Thoracic aorta (tissue), 2 donors: ENCODE results near the gene CADPS. TPM values are rescaled to one million over a fixed set of nuclear protein-coding genes. Genes with fewer than 3 reads are reported as not detected.

Experiments used
- ATAC-seq: fragments of 150-250 bp; one replicate; pipeline ENCODE4 v1.8.0; 2017; ENCODE audit warnings: low read depth; ENCODE audit not compliant: insufficient number of reproducible peaks, low FRiP score
- DNase-seq: peaks from one replicate; pipeline ENCODE4 v3.0.0-alpha.2; 2020; ENCODE audit warnings: low spot score
- H3K27ac ChIP-seq, 2 donors: fragments of 200-600 bp; sonication (generic); 1 replicate in 1 of 2; 2 replicates in 1 of 2; pipeline ENCODE4 v1.5.1; 2016; ENCODE audit warnings: mild to moderate bottlenecking in 2 of 2, moderate library complexity in 2 of 2
- H3K27me3 ChIP-seq: fragments of 200-600 bp; sonication (generic); replicated peaks from 2 replicates; pipeline ENCODE4 v1.6.0; 2016; ENCODE audit warnings: mild to moderate bottlenecking; ENCODE audit not compliant: insufficient read depth
- H3K36me3 ChIP-seq: fragments of 200-600 bp; sonication (generic); one replicate; pipeline ENCODE4 v1.5.1; 2016
- H3K4me1 ChIP-seq, 2 donors: fragments of 200-600 bp; sonication (generic); 1 replicate in 1 of 2; 2 replicates in 1 of 2; pipeline versions ENCODE4 v1.5.1 to v1.6.0; 2016; ENCODE audit warnings: low read depth in 2 of 2, mild to moderate bottlenecking in 1 of 2; ENCODE audit not compliant: control insufficient read depth in 1 of 2
- H3K4me3 ChIP-seq: fragments of 200-600 bp; sonication (generic); 2 replicates; pipeline ENCODE4 v1.5.1; 2016; ENCODE audit warnings: mild to moderate bottlenecking
- H3K9me3 ChIP-seq: fragments of 200-600 bp; sonication (generic); 2 replicates; pipeline ENCODE4 v1.5.1; 2016
- total RNA-seq, 2 donors: library from RNA; depleted of rRNA; stranded (reverse); fragments of >200 nt; gene quantifications; one replicate each; pipeline versions ENCODE4 v1.1.0 to v1.2.3, GENCODE V29; 2016
- TF ChIP-seq, protein P1 (sequence below): fragments of 200-600 bp; sonication (generic); IDR thresholded peaks from one replicate; pipeline ENCODE4 v1.5.1; 2019; ENCODE audit warnings: antibody characterized with exemption

The CADPS gene
- total RNA-seq, 2 donors from 2014 or later, result 0.14 to 7.2 TPM

DNA sequence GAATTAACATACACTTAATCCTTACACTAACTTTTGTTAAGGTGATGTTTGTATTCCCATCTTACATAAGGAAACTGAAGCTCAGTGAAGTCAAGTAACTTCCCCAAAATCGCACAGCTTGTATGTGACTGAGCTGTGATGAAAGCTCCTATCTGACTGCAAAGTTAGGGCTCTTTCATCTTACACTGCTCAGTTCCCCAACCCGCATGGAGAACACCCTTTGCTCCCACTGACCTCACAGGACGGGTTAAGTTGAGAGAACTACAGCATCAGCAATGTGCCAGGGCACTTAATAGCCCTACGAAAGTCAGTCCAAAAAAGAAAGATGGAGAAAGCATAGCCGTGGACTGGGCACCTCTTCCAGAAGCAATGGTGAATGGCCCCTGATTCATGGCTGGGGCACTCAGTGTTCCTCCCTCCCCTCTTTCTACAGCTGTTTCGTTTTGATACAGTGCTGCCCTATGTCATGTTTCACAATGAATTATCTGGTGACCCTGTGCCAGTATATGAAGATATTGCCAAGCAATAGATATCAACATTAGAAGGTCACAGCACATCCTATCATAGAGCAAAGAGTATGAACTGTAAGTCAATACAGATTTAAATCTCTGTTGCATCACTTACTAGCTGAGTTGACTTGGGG lies 38.0 kb downstream of the CADPS start:
- TF ChIP-seq, protein P1, sequence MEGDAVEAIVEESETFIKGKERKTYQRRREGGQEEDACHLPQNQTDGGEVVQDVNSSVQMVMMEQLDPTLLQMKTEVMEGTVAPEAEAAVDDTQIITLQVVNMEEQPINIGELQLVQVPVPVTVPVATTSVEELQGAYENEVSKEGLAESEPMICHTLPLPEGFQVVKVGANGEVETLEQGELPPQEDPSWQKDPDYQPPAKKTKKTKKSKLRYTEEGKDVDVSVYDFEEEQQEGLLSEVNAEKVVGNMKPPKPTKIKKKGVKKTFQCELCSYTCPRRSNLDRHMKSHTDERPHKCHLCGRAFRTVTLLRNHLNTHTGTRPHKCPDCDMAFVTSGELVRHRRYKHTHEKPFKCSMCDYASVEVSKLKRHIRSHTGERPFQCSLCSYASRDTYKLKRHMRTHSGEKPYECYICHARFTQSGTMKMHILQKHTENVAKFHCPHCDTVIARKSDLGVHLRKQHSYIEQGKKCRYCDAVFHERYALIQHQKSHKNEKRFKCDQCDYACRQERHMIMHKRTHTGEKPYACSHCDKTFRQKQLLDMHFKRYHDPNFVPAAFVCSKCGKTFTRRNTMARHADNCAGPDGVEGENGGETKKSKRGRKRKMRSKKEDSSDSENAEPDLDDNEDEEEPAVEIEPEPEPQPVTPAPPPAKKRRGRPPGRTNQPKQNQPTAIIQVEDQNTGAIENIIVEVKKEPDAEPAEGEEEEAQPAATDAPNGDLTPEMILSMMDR, result no peak
- no peak overlapping the region for H3K27ac ChIP-seq
- no peaks in the 10 kb centered on the region for H3K27me3 ChIP-seq
- ATAC-seq (no peak), DNase-seq (no peak)
- H3K4me3 ChIP-seq, result no peak overlapping the region
- no peaks in the 10 kb centered on the region for H3K36me3 ChIP-seq
- no peaks in the 10 kb centered on the region for H3K9me3 ChIP-seq
- H3K4me1 ChIP-seq, result no peaks in the 10 kb centered on the region

DNA sequence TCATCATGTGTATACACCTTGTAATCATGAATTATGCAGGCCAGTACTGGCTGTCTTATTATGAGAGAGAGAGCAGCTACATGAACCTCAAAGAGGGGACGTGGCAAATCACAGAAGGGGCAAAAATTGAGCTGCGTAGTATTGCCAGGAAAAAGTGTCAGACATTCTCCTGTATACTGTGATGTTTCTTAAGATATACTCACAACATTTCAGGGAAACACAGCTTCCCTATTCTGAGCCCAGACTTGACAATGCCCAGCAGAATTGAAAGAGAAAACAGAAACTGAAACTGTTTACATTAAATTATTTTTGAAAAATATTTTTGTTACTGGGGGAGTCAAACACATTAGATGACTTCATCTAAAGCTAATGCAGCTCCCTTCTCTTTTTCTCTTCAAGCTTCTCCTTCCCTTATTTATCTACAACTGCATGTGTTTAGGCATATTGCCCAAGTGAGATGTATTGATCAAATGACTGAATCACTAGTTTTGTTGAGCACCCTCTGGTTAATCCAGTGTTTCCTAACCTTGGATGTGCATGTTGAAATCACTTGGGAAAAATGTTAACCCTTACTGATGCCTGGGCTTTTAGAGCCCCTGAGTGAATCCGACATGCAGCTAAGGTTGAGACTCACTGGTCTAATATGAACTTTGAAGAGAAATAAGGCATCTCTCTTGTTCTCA lies 39.5 kb downstream of the CADPS start:
- Histone ChIP-seq H3K27ac (no peak overlapping the region), H3K9me3 (no peaks in the 10 kb centered on the region), H3K4me1 (no peaks in the 10 kb centered on the region), H3K27me3 (no peaks in the 10 kb centered on the region), H3K4me3 (no peak overlapping the region), H3K36me3 (no peaks in the 10 kb centered on the region)
- ATAC-seq (no peak), DNase-seq (no peak)
- TF ChIP-seq, protein P1, result no peak

DNA sequence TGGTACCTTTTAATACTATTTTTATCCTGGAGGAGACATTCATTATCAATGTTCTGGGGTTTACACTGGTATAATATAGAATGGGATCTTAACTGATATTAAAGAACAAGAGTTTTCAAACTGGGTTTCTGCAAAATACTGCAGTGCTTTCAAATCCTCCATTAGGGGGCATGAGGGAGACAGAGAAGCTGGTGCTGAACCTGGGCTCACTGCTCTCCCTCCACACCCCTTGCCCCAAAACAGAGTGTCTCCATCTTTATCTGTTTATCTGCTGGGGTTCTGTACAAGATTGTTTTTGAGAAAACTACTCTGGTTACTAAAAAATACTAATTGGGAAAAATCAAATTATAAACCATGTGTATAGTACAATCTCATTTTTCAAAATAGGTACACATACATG lies 41.7 kb downstream of the CADPS start:
- no peaks in the 10 kb centered on the region for H3K4me1 ChIP-seq
- H3K27me3 ChIP-seq, result no peaks in the 10 kb centered on the region
- H3K4me3 ChIP-seq, result no peak overlapping the region
- H3K36me3 ChIP-seq, result no peaks in the 10 kb centered on the region
- TF ChIP-seq, protein P1, result no peak
- H3K27ac ChIP-seq, result no peak overlapping the region
- H3K9me3 ChIP-seq, result no peaks in the 10 kb centered on the region
- DNase-seq, result no peak
- ATAC-seq, result no peak

DNA sequence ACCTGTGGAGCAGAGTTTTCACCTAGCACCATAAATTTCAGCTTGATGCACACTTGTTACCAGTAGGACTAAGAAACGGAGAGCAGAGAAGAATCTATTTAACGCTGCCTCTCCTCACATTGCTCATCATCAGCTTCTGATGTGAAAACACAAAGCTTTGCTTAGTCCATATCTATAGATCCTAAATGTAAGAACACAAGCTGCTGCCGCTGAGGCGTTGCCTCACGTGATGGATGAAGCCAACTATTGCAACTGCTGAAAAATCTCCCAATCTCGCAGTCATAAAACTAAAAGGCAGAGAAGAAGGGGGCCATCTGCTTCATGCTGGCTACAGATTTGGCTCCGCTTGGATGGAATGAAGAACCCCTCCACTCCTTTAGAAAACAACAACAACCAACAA lies 42.7 kb downstream of the CADPS start:
- ATAC-seq, result no peak

DNA sequence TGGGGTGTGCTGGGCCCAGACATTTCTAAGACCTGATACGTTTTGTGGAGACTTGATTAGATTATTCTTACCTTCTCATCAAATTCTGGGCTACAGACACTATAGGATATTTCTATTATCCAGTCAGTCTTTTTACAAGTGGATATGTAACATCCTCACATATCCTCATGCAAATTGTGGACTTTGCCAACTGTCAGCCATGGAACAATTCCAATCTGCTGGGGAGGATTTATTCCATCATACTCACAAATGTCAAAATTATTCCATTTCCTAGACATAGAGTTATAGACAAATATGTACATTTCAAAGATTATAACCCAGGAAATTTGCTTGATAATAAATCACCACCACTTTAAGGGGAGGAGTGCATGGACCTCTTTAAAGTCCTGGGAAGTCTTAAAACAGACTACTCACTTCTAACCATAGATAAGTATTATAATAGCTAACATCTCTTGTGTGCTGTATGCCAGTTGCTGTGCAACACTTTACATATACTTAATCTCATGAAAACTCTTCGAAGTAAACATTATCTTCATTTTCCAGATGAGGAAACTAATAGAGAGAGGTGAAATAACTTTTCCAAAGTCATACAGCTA lies 44.4 kb downstream of the CADPS start:
- H3K4me1 ChIP-seq, result no peaks in the 10 kb centered on the region
- no peaks in the 10 kb centered on the region for H3K9me3 ChIP-seq
- H3K27ac ChIP-seq, result no peak overlapping the region
- no peak overlapping the region for H3K4me3 ChIP-seq
- no peaks in the 10 kb centered on the region for H3K36me3 ChIP-seq
- H3K27me3 ChIP-seq, result no peaks in the 10 kb centered on the region
- no peak for DNase-seq
- TF ChIP-seq, protein P1, result no peak
- no peak for ATAC-seq

More for the DNA sequence above, 42.7 kb downstream of the CADPS start:
- Histone ChIP-seq H3K36me3 (no peaks in the 10 kb centered on the region), H3K9me3 (no peaks in the 10 kb centered on the region), H3K4me1 (no peaks in the 10 kb centered on the region), H3K27ac (no peak overlapping the region), H3K27me3 (no peaks in the 10 kb centered on the region), H3K4me3 (no peak overlapping the region)
- DNase-seq, result no peak
- TF ChIP-seq, protein P1, result no peak
